ENCODE data around the gene PHTF1.

Gene PHTF1

DNA sequence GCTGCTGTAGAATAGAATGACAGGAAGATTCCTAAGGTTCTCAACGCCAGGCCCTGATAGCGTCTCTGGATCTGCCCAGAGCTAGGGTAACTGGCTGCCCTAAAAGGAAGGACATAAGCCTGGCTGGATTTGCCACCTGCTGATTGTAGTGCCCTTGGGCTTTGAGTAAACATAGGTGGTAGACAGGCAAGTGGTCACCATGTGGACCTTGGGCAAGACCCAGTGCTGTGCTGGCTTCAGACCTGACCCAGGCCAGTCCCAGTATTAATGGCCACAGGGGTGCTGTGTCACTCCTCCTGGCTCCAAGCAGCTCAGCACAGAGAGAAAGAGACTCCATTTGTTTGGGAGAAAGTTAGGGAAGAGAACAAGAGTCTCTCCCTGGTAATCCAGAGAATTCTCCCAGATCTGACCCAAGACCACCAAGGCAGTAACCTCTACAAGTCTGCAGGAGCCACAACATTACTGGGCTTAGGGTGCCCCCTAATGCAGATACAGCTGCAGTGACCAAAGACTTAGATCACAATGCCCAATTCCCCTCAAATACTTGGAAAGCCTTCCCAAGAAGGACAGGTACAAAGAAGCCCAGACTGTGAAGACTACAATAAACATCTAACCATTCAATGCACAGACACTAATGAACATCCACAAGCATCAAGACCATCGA, 44.5 kb downstream of the PHTF1 start:
- DNase-seq = no peak

DNA sequence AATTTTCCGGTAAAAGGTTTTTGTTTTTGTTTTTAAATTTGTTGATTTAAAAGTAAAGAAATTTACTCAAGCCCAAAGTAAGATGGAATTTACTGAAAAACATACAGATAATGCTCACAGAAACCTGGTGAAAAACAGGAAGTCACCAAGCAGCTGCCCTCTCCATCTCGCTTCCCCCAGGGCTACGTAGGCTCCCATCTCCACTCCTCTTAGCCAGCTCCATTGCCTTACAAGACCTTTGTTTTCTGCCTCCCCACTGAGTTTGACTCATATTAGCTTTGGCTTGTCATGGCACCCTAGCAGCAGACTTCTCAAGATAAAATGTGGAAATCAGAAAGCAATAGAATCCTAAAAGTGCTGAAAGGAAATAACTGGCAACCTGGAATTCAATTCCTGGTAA, 57.9 kb downstream of the PHTF1 start:
- no peak for DNase-seq

DNA sequence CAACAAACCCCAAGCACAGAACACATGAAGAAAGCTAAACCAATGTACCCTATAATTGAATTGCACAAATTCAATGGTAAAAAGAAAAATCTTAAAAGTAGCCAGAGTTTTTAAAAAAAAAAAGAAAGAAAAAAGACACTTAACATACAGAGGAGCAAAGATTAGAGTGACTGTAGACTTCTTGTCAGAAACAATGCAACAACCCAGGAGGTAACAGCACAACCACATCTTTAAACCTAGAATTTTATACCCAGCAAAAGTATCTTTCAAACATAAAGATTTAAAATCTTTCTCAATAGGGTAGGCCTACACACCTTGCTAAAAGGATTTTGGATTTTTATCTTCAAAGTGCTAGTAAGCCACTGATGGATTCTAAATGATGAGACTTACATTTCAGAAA, 64.4 kb downstream of the PHTF1 start:
- no peak for DNase-seq

DNA sequence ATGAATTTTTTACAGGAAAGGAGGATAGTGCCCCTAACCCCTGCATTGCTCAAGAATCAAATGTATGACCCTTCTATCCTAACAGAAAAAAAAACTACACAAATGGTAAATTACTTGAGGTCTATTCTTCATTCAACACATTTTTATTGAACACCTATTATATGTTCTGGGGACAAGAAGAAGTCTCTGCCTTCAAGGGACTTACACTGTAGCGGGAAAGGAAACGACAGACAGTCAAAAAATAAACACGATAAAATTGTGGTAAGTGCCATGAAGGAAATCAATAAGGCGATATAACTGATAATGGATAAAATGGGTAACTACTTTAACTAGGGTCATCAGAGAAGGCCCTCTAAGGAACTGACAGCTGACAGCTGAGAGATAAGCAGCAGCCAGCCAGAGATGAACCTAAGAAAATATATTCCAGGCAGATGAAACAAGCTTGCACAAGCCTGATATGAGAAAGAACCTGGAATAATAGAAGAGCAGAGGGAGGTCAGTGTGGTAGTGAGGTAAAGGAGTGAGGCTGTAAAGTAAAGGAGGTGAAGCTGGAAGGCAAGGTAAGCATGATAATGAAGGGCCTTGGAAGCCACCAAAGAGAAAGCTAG, 66.4 kb downstream of the PHTF1 start:
- DNase-seq = no peak

DNA sequence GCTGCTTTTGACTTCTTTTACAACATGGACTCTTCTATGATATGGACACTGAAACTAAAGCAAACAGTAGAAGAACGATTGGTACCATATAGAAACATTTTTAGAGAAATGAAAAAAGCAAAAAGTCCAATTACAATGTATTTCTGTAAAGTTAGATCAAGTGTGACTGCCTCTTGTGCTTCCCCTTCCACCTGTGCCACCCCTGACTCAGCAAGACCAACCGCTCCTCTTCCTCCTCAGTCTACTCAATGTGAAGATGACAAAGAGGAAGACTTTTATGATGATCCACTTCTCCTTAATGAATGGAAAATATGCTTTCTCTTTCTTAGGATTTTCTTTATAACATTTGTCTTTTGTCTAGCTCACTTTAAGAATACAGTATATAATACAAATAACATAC, 66.9 kb downstream of the PHTF1 start:
- DNase-seq = no peak

DNA sequence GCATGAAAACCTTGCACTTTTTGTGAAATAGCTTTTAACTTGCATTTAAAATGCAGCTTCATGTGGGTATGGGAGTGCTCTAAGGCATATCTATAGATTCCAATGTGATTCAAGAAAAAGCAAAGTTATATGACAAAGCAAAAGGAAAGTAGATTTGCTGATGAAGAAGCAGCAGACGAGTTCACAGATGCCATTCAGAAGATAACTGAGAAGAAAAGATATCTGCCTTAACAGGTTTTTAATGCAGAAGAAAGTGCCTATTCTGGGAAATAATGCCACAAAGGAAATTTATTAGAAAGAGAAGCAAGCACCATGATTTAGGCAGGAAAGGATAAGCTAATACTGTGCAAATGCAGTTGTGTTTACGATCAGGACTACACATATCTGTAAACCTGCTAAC, 68.1 kb downstream of the PHTF1 start:
- no peak for DNase-seq

DNA sequence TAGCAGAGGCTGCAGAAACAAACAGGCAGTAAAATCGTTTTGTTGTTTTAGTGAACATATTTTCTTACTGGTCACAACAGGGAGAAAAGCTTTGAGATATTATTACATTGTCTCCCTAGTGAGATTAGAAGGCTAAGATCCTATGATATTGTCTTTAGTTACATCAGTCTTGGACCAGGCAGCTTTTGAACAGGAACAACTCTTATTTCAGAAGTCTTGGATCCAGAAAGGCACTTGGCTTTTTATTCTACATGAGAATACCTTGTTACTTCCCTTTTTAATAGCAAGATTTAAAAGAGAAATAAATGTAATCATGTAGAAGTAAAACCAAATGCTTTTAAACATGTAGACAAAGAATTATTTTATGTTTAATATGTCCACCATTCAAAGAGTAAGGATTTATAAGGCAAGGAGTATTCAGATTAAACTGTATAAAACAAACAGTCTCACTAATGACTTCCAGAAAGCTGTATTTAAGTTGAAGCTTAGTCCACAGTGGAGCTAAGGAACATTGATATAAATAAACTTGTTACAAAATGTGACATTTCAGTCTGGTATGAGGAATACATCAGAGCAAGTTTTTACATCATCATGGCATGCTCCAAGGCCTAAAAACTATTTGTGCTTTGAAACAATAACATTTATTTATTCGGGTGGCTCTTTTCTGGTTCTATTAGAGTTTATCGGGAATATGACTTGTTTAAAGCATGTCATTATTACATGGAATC, 72.2 kb downstream of the PHTF1 start:
- no peak for DNase-seq

DNA sequence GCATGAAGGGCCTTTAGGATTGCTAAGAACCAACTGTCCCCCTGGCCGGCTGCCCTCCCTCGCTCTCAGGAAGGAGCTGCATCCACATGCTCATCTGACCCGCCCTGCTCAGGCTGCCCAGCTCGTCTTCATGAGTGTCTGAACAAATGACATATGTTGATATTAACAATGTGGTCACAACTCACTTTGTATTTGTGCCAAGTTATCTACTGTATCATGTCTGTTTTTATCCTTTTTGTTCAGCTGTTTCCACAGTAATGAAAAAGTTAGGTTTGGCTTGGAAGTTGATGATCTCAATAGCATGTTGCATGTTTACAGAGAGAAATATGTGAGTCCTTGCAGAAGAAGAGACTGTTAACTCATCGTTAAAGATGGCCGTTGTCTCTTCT, 75.1 kb downstream of the PHTF1 start:
- DNase-seq = no peak

DNA sequence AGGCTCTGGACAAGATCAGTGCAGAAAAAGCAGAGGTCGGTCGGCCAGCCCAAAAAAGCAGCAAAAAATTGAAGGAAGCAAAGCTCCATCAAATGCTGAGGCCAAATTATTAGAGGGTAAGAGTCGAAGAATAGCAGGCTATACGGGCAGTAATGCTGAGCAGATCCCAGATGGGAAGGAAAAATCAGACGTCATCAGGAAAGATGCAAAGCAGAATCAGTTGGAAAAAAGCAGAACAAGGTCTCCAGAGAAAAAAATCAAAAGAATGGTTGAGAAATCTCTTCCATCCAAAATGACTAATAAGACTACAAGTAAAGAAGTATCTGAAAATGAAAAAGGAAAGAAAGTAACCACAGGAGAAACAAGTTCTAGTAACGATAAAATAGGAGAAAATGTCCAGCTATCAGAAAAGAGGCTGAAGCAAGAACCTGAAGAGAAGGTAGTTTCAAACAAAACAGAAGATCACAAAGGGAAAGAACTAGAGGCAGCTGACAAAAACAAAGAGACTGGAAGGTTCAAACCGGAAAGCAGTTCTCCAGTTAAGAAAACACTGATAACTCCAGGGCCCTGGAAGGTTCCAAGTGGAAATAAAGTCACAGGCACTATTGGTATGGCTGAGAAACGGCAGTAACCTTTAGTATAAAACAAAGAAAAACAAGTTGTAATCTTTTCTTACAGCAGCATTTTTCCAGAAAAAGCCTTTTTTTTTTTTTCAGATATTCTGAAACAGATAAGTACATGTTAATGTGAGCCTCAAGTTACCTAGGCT, 75.7 kb downstream of the PHTF1 start:
- no peak for DNase-seq

DNA sequence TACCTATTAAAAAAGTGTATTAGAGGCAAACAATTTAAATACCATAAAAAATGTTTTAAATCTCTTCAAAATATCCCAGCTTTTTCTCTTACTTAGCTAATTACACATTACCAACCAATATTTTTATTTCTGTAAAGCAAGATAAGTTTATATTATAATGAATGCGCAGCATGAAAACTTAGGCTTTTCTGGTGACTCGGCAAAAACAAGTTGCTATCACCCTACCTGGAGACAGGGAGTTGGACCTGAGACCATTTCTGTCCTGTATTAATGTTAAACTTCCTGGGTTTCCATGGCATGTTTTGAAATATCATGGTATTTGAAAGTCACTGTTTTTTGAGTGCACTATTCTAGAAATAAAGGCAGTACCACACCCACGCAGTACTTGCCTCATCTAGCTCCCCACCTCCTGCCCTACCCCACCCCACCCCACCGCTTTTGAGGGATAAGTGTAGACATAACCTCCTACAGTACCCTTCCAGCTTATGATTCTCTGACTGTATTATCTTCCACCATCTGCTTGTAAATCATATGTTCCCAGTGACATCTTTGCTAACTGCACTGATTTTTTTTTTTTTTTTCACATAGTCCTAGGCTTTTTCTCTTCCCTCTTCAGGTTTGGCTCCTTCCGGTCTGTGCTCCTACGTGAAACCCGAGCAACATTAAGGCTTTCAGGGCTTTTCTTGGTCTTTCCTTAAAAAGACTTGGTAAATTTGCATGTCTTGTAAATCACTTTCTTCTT, 77.5 kb downstream of the PHTF1 start:
- DNase-seq = no peak

DNA sequence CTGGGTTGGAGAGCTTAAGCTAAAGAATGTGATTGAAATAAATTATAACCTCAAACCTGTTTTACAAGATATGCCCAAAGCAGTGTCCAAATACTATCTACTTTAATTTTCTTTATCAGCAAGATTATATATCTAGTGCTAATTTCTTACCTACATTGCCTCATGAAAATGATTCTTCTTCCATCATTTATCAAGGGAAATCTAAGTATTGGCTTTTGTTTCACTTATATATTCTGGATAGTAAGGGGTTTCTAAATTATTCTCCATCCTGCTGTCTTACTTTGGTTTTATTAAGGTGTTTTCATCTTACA, 81.2 kb downstream of the PHTF1 start:
- DNase-seq = no peak

DNA sequence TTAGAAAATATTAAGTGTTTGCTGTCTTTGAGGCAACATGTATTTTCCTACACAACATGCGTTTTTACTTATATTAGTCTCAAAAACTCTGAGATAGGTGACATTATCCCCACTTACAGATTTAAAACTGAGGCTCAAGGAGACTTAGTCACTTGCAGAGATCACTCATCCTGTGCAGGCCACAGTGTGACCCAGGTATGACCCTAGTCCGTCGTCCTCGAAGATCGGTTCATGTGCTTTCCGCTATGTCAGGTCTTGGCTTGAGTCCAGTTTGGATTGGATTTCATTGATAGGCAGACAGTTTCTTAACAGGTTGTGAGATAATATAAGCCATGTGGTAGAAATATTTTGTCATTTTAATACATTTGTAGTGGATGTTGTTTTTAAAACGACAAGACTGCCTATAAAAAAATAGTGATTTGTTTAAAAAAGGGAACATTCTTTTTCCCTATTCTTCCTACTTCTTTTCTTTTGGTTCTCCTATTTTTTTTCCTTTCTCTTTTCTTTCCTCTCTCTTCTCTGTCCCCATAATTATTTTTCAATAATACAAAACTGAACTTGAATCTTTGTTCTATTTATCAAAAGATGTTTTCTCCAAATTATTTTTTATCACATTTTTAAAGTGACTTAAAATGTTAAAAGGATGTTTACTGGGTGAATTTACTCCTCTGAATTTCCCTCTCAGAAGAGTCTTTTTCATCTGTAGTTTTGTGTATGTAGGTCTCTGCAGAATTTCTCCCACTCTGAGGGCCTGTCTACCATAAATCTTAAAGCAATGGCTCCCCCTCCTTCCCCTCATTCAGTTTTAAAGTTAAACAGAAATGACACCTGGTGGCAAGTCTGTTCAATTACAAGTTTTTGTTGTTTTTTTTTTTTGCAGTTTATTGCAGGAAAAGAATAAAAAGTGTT, 81.8 kb downstream of the PHTF1 start:
- no peak for DNase-seq

DNA sequence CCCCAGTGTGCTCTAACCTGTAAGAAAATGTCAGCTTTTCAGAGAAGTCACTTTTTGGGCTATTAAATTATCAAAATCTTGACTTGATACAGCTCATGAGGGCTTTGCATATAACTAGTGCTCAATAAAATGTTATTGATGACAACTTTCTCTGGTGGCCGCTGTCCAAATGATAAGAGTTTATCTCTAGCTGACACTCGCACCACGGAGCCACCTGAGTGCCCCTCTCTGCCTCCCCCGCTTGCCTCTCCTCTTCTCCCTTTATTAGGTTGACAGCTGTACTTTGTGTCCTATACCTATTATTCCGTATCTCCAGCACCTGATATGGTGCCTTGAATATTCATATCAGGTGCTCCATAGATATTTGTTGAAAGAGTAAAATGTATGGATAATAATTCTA, 82.8 kb downstream of the PHTF1 start:
- no peak for DNase-seq

DNA sequence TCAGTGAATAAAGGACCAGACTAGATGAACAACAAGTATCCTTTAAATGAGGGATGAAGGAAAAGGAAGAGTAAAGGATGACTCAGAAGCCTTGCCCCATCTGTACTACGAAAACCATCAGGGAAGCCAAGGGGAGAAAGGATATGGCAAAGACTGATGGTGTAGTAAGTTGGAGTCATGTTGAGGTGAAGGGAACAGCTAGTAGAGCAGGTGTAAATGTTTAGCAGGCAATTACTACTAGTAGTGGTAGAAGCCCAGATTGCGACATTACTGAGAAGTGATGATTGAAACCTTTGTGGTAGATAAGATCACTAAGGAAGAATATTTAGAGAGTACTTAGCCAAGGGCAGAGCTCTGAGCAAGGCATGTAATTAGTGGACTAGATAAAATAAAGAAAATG, 84.0 kb downstream of the PHTF1 start:
- DNase-seq = no peak

DNA sequence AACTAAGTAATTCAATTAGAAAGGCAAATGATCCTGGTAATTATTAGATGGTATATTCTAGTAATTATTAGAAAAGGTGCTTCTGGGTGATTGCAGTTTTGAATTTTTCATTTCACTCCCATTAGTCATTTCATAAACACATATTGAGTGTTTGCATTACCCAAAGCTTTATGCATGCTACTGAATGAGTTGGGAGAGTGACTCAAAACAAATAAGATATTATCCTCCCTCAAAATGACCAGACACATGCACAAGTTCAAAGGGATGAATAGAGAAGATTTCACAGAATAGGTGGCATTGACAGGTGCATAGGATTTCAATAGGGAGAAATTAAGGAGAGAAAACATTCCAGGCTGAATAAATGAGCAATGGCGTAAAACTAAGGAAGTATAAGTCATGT, 84.7 kb downstream of the PHTF1 start:
- no peak for DNase-seq

DNA sequence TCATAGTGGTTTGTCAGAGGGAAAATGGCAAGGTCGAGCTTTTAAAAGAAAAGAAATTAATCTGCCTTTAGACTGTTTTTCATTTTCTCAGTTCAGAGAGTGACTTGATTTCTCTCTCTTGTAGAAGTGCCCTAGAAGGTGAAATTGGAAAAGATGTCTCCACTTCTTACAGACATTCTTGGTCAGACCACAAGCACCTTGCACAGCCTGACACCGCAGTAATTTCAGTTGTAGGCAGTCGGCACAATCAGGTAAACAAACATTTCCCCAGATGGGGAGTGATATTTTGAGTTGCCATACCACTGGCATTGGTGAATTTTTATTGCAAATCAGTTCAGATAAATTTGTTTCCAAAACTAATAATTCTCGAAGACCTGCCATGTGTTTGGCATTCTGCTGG, 86.8 kb downstream of the PHTF1 start:
- DNase-seq = no peak

DNA sequence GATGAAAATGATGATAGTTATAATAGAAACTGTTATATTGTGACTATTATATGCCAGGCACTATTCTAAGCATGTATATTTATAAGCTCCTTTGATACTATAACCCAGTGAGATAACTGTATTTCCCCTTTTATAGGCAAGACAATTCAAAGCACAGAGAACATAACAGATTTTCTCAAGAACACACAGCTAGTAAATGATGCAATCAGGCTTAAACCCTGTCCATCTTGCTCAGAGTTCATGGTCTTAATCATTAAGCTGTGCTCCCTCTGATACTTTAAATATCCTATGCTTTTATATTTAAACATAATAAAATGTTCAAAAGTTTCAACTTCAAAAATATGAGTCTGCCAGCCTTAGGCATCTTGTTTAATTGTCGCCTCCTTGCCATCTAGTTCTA, 88.6 kb downstream of the PHTF1 start:
- no peak for DNase-seq

DNA sequence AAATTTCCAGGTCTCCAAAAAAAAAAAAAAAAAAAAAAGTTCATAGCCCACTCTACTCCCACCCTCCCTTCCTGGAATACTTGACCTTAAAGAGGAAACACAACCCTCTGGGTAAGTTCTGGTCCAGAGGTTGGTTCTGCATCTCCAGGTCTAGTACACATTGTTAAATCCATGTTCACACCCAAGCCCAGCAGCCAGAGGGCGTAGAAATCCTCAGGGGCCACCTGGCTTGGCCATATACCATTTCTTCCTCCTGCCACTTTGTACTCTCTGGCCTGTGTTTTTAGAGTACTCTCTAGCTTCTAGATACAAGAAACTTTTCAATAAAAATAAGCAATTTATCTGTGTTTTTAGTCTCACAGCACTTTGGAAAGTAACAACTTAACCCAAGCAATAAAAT, 89.3 kb downstream of the PHTF1 start:
- DNase-seq = no peak

DNA sequence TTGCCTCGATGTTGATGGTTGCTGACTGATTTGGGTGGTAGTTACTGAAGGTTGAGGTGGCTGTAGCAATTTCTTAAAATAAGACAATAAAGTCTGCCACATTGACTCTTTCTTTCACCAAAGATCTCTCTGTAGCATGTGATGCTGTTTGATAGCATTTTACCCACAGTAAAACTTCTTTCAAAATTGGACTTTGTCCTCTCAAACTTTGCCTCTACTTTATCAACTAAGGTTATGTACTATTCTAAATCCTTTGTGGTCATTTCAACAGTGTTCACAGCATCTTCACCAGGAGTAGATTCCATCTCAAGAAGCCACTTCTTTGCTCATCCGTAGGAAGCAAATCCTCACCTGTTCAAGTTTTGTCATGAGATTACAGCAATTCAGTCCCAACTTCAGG, 93.2 kb downstream of the PHTF1 start:
- no peak for DNase-seq

DNA sequence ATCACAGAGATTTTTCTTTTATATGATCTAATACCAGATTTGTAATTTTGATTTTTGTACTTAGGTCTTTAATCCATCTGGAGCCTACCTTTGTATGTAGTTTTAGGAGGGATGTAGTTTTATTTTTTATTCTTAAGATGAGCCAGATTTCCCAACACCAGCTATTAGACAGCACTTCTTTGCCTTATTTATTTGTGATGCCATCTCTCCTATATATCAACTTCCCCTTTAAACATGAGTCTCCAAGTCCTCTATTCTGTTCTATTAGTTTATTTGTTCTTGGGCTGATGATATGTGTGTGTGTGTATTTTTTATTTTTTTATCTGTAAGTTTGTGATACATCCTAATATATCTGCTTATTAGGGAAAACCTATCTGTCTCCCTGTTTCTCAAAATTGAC, 94.2 kb downstream of the PHTF1 start:
- no peak for DNase-seq

DNA sequence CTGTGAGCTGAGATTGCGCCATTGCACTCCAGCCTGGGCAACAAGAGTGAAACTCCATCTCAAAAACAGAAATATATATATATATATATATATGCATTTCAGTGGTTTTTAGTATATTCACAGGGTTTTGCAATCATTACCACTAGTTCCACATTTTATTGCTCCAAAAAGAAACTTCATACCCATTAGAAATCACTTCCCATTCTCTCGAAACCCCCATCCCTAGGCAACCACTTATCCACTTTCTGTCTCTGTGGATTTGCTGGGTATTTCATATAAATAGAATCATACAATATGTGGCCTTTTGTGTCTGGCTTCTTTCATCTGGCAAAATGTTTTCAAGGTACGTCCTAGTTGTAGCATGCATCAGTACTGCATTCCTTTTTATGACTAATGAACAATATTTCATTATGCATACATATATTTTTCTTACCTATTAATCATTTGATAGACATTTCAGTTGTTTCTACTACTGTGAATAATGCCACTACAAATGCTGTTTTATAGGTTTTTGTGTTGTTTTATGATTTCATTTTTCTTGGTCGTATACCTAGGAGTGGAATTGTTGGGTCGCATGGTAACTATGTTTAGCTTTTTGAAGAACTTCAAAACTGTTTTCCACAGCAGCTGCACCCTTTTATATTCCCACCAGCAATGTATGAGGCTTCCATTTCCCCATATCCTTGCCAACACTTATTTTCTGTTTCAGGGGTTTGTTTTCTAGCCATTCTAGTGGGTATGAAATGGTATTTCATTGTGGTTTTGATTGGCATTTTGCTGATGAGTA, 95.9 kb downstream of the PHTF1 start:
- no peak for DNase-seq

All from stimulated activated CD4-positive, alpha-beta T cell treated with anti-CD3 and anti-CD28 coated beads, Interleukin-15, amount 100 ng/mL, for 24 hours (primary cell).